ENCODE measurements around the gene SLC4A8.
"Not testable (repeated sequence)": the region's sequence is repeated elsewhere in the genome, so short reads cannot be mapped to it uniquely, and the experiment has no call there.

SLC4A8 gene

GRCh38 chr12:51430196-51430895 lies 5.7 kb downstream of the SLC4A8 start:
- DNase-seq: no peak

GRCh38 chr12:51432921-51433320 lies 8.3 kb downstream of the SLC4A8 start:
- no peak for DNase-seq

GRCh38 chr12:51434305-51434704 lies 9.7 kb downstream of the SLC4A8 start:
- no peak for DNase-seq

- no peak for DNase-seq
Observed at GRCh38 chr12:51437431-51437830, 12.8 kb downstream of the SLC4A8 start.

- no peak for DNase-seq
Observed at GRCh38 chr12:51439330-51439729, 14.7 kb downstream of the SLC4A8 start.

GRCh38 chr12:51441583-51441982 lies 17.0 kb downstream of the SLC4A8 start:
- no peak for DNase-seq

GRCh38 chr12:51442324-51442723 lies 17.7 kb downstream of the SLC4A8 start:
- DNase-seq: no peak

- no peak for DNase-seq
Observed at GRCh38 chr12:51443573-51443972, 18.9 kb downstream of the SLC4A8 start.

GRCh38 chr12:51448618-51449256 lies 24.1 kb downstream of the SLC4A8 start:
- no peak for DNase-seq

- no peak for DNase-seq
Observed at GRCh38 chr12:51449580-51450246, 25.1 kb downstream of the SLC4A8 start.

- DNase-seq: no peak
Observed at GRCh38 chr12:51450333-51450732, 25.7 kb downstream of the SLC4A8 start.

- no peak for DNase-seq
Observed at GRCh38 chr12:51450806-51451205, 26.2 kb downstream of the SLC4A8 start.

- DNase-seq: not testable (repeated sequence)
Observed at GRCh38 chr12:51454016-51454415, 29.4 kb downstream of the SLC4A8 start.

GRCh38 chr12:51455050-51455449 lies 30.4 kb downstream of the SLC4A8 start:
- DNase-seq: not testable (repeated sequence)

GRCh38 chr12:51458635-51459034 lies 34.0 kb downstream of the SLC4A8 start:
- no peak for DNase-seq

GRCh38 chr12:51460519-51460918 lies 35.9 kb downstream of the SLC4A8 start:
- DNase-seq: no peak

GRCh38 chr12:51465491-51465890 lies 40.9 kb downstream of the SLC4A8 start:
- DNase-seq: no peak

- no peak for DNase-seq
Observed at GRCh38 chr12:51470116-51470515, 45.5 kb downstream of the SLC4A8 start.

GRCh38 chr12:51471111-51471864 lies 46.7 kb downstream of the SLC4A8 start:
- no peak for DNase-seq

GRCh38 chr12:51472984-51473383 lies 48.4 kb downstream of the SLC4A8 start:
- DNase-seq: no peak

GRCh38 chr12:51473947-51474346 lies 49.3 kb downstream of the SLC4A8 start:
- no peak for DNase-seq

- DNase-seq: no peak
Observed at GRCh38 chr12:51475543-51475942, 50.9 kb downstream of the SLC4A8 start.

- no peak for DNase-seq
Observed at GRCh38 chr12:51480978-51481377, 56.3 kb downstream of the SLC4A8 start.
